H9 (cell line): Measurements from ENCODE around the gene DENND4A. TPM values are rescaled to one million over a fixed set of nuclear protein-coding genes. Genes with fewer than 3 reads are reported as not detected.

Experiments
- DNase-seq: peaks from one replicate; pipeline ENCODE4 v3.0.0-alpha.2; 2017
- H2AFZ ChIP-seq: one replicate; pipeline ENCODE4 v1.6.1; 2013; ENCODE audit warnings: mild to moderate bottlenecking, low read length, control low read depth, moderate library complexity
- H2AK5ac ChIP-seq: 2 replicates; pipeline ENCODE4 v1.6.1; 2013; ENCODE audit warnings: low read length, control low read depth, mixed read lengths; ENCODE audit not compliant: insufficient read length
- H2BK120ac ChIP-seq: one replicate; pipeline ENCODE4 v1.6.1; 2013; ENCODE audit warnings: low read depth, mild to moderate bottlenecking, low read length, control low read depth, inconsistent platforms; ENCODE audit not compliant: poor library complexity, severe bottlenecking
- H2BK12ac ChIP-seq: 2 replicates; pipeline ENCODE4 v1.6.1; 2013; ENCODE audit warnings: low read length, control low read depth, mixed read lengths, low read depth; ENCODE audit not compliant: insufficient read length
- H2BK15ac ChIP-seq: 2 replicates; pipeline ENCODE4 v1.6.1; 2013; ENCODE audit warnings: low read depth, low read length, control low read depth
- H2BK20ac ChIP-seq: one replicate; pipeline ENCODE4 v1.6.1; 2013; ENCODE audit warnings: low read depth, mild to moderate bottlenecking, low read length, control low read depth, inconsistent platforms; ENCODE audit not compliant: poor library complexity, severe bottlenecking
- H2BK5ac ChIP-seq: 2 replicates; pipeline ENCODE4 v1.6.1; 2013; ENCODE audit warnings: low read length, control low read depth, mixed read lengths; ENCODE audit not compliant: insufficient read length
- H3K14ac ChIP-seq: 2 replicates; pipeline ENCODE4 v1.6.1; 2013; ENCODE audit warnings: low read length, control low read depth; ENCODE audit not compliant: insufficient read depth
- H3K18ac ChIP-seq: 2 replicates; pipeline ENCODE4 v1.6.1; 2013; ENCODE audit warnings: low read depth, mild to moderate bottlenecking, mixed read lengths, low read length, control low read depth; ENCODE audit not compliant: insufficient read length
- H3K23ac ChIP-seq: 2 replicates; pipeline ENCODE4 v1.6.1; 2013; ENCODE audit warnings: low read length, control low read depth, mixed read lengths, low read depth; ENCODE audit not compliant: insufficient read length
- H3K23me2 ChIP-seq: 2 replicates; pipeline ENCODE4 v1.6.1; 2013; ENCODE audit warnings: low read depth, mild to moderate bottlenecking, mixed read lengths, low read length, control low read depth; ENCODE audit not compliant: insufficient read length, poor library complexity, severe bottlenecking
- H3K27ac ChIP-seq: 2 replicates; pipeline ENCODE4 v1.5.1; 2013; ENCODE audit warnings: low read length, control low read depth, mixed read lengths, low read depth; ENCODE audit not compliant: insufficient read length
- H3K27me3 ChIP-seq: 2 replicates; pipeline ENCODE4 v1.6.1; 2013; ENCODE audit warnings: low read length, control low read depth, inconsistent platforms; ENCODE audit not compliant: insufficient read depth
- H3K4ac ChIP-seq: 2 replicates; pipeline ENCODE4 v1.6.1; 2013; ENCODE audit warnings: low read depth, mild to moderate bottlenecking, control low read depth, inconsistent platforms, low read length, moderate library complexity
- H3K4me1 ChIP-seq: 2 replicates; pipeline ENCODE4 v1.6.1; 2013; ENCODE audit warnings: low read length, control low read depth, inconsistent platforms; ENCODE audit not compliant: insufficient read depth
- H3K4me2 ChIP-seq: 2 replicates; pipeline ENCODE4 v1.6.1; 2013; ENCODE audit warnings: low read length, control low read depth, mixed read lengths; ENCODE audit not compliant: insufficient read length, insufficient read depth
- H3K56ac ChIP-seq: 2 replicates; pipeline ENCODE4 v1.6.1; 2013; ENCODE audit warnings: low read depth, mild to moderate bottlenecking, mixed read lengths, low read length, control low read depth; ENCODE audit not compliant: insufficient read length
- H3K79me1 ChIP-seq: 2 replicates; pipeline ENCODE4 v1.6.1; 2013; ENCODE audit warnings: low read depth, mild to moderate bottlenecking, moderate library complexity, low read length, control low read depth, inconsistent platforms; ENCODE audit not compliant: insufficient read depth, poor library complexity, severe bottlenecking
- H3K79me2 ChIP-seq: 2 replicates; pipeline ENCODE4 v1.6.1; 2013; ENCODE audit warnings: low read length, control low read depth, inconsistent platforms; ENCODE audit not compliant: insufficient read depth
- H3K9ac ChIP-seq: 2 replicates; pipeline ENCODE4 v1.6.1; 2013; ENCODE audit warnings: low read length, control low read depth, mixed read lengths; ENCODE audit not compliant: insufficient read length; ENCODE audit errors: extremely low read depth
- H3K9me3 ChIP-seq: one replicate; pipeline ENCODE4 v1.6.1; 2013; ENCODE audit warnings: low read depth, low read length, inconsistent platforms; ENCODE audit not compliant: control insufficient read depth
- H3T11ph ChIP-seq: one replicate; pipeline ENCODE4 v1.6.1; 2013; ENCODE audit warnings: mild to moderate bottlenecking, low read length, control low read depth, inconsistent platforms
- H4K20me1 ChIP-seq: one replicate; pipeline ENCODE4 v1.6.1; 2013; ENCODE audit not compliant: control insufficient read depth, insufficient read length, insufficient read depth
- H4K5ac ChIP-seq: 2 replicates; pipeline ENCODE4 v1.6.1; 2013; ENCODE audit warnings: low read depth, mild to moderate bottlenecking, mixed read lengths, low read length, control low read depth; ENCODE audit not compliant: insufficient read length
- H4K8ac ChIP-seq: replicated peaks from 2 replicates; pipeline ENCODE4 v1.6.1; 2013; ENCODE audit warnings: low read length, control low read depth, mixed read lengths, low read depth; ENCODE audit not compliant: insufficient read length
- H4K91ac ChIP-seq: 2 replicates; pipeline ENCODE4 v1.6.1; 2013; ENCODE audit warnings: low read depth, mild to moderate bottlenecking, moderate library complexity, mixed read lengths, low read length, control low read depth; ENCODE audit not compliant: insufficient read length
- H3K27ac Mint-ChIP-seq, 3 experiments: 2 replicates in 2 of 3; 3 replicates in 1 of 3; pipeline ENCODE4 v1.8.0; 2020 to 2021; ENCODE audit warnings: mixed read lengths in 3 of 3, mild to moderate bottlenecking in 1 of 3, moderate library complexity in 1 of 3
- H3K27me3 Mint-ChIP-seq: 2 replicates; pipeline ENCODE4 v1.8.0; 2021; ENCODE audit warnings: low read depth, mild to moderate bottlenecking, moderate library complexity, mixed read lengths
- H3K36me3 Mint-ChIP-seq, 3 experiments: 2 replicates in 2 of 3; 3 replicates in 1 of 3; pipeline ENCODE4 v1.8.0; 2020 to 2021; ENCODE audit warnings: low read depth in 3 of 3, mixed read lengths in 3 of 3; ENCODE audit not compliant: insufficient read depth in 1 of 3
- H3K4me1 Mint-ChIP-seq, 2 experiments: 2 replicates each; pipeline ENCODE4 v1.8.0; 2020; ENCODE audit warnings: mixed read lengths in 2 of 2
- H3K4me3 Mint-ChIP-seq, 2 experiments: 2 replicates in 1 of 2; 3 replicates in 1 of 2; pipeline ENCODE4 v1.8.0; 2020 to 2021; ENCODE audit warnings: mild to moderate bottlenecking in 2 of 2, mixed read lengths in 2 of 2, moderate library complexity in 1 of 2
- H3K9me3 Mint-ChIP-seq, 2 experiments: 2 replicates in 1 of 2; 3 replicates in 1 of 2; pipeline ENCODE4 v1.8.0; 2020; ENCODE audit warnings: mild to moderate bottlenecking in 2 of 2, mixed read lengths in 2 of 2, moderate library complexity in 1 of 2
- CTCF ChIP-seq: fragments of 200-600 bp; sonication (generic); conservative IDR thresholded peaks from 3 replicates; pipeline ENCODE4 v1.8.0; 2021; ENCODE audit warnings: antibody characterized with exemption, mild to moderate bottlenecking
- WGBS: extraction: QIAGEN DNeasy Blood & Tissue Kit; methylation state at CpG from one replicate; pipeline ENCODE4 v1.1.7; 2013; ENCODE audit warnings: missing lambda C conversion rate, low lambda C conversion rate, mixed read lengths; ENCODE audit not compliant: insufficient read length; ENCODE audit errors: extremely low coverage; 5-methylcytosine and 5-hydroxymethylcytosine counted together
- total RNA-seq: library from RNA; stranded (reverse); gene quantifications from 2 replicates; pipeline ENCODE4 v1.2.1, GENCODE V29; 2021

DENND4A gene
- total RNA-seq, 1 experiment from 2014 or later, result 4.7 TPM

DNA sequence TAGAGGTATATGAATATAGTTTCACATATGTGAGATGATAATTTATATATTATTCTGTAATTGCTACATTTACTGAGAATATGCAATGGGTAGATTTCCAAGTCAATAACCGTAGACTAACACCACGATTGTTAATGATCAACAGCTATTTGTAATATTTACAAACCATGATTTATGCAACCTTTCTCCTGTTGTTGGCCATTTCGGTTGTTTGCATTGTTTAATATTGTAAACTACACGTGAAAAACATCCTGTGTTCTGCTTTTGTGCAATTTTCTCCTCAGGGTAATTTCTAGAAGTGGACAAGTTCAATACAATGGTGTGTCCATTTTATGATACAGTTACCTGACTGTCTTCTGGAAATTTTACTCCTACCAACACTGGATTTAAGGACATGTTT, 47.9 kb upstream of the DENND4A start:
- no peak overlapping the region for H3K4me3 Mint-ChIP-seq

More for the DNA sequence above, 47.9 kb upstream of the DENND4A start:
- Histone ChIP-seq H3K79me2 (no peaks in the 10 kb centered on the region), H2BK5ac (no peak overlapping the region), H2BK15ac (no peak overlapping the region), H3K18ac (no peak overlapping the region), H4K20me1 (no peaks in the 10 kb centered on the region), H2BK120ac (no peak overlapping the region), H4K5ac (no peak overlapping the region), H3K4me2 (no peak overlapping the region), H4K91ac (no peak overlapping the region), H3K79me1 (no peaks in the 10 kb centered on the region), H3K56ac (no peak overlapping the region), H2AFZ (no peak overlapping the region), H3K4me1 (no peaks in the 10 kb centered on the region; the same call in 1 of the 2 replicates), H2AK5ac (no peak overlapping the region), H2BK12ac (no peak overlapping the region), H3K9me3 (no peaks in the 10 kb centered on the region), H3K9ac (no peak overlapping the region), H3T11ph (no peak overlapping the region), H3K23ac (no peak overlapping the region), H4K8ac (no peak overlapping the region), H3K14ac (no peak overlapping the region), H3K4ac (no peak overlapping the region), H2BK20ac (no peak overlapping the region), H3K27me3 (no peaks in the 10 kb centered on the region), H3K27ac (no peak overlapping the region), H3K23me2 (no peaks in the 10 kb centered on the region)
- no peak for TF ChIP-seq CTCF
- H3K4me1 Mint-ChIP-seq, result peaks cover 2 to 8% of the 10 kb centered on the region in 2 experiments; a peak in 3 of 4 replicates
- H3K27me3 Mint-ChIP-seq, result no peaks in the 10 kb centered on the region
- no peaks in the 10 kb centered on the region; a peak in 1 of 7 replicates for H3K36me3 Mint-ChIP-seq
- WGBS, result no CpG with 5 or more reads among the region's 4 CpGs
- peaks cover 2 to 3% of the 10 kb centered on the region in 2 experiments; a peak in 2 of 5 replicates for H3K9me3 Mint-ChIP-seq
- no peak for DNase-seq
- no peak overlapping the region for H3K27ac Mint-ChIP-seq
